Prostate gland (tissue), 2 donors: ENCODE results near the gene PEMT.

ENCODE experiments used
- CTCF ChIP-seq, 4 experiments: fragments of 200-600 bp in 2 of 4; fragments of 450-650 bp in 2 of 4; sonication (generic) in 2 of 4; IDR thresholded peaks; 1 replicate in 3 of 4; 2 replicates in 1 of 4; pipeline ENCODE4 v1.5.1; 2016 to 2019; ENCODE audit warnings: antibody characterized with exemption in 4 of 4, mild to moderate bottlenecking in 2 of 4, moderate library complexity in 2 of 4
- POLR2A ChIP-seq: fragments of 450-650 bp; IDR thresholded peaks from one replicate; pipeline ENCODE4 v1.6.1; 2016; ENCODE audit warnings: antibody characterized with exemption, mild to moderate bottlenecking

DNA sequence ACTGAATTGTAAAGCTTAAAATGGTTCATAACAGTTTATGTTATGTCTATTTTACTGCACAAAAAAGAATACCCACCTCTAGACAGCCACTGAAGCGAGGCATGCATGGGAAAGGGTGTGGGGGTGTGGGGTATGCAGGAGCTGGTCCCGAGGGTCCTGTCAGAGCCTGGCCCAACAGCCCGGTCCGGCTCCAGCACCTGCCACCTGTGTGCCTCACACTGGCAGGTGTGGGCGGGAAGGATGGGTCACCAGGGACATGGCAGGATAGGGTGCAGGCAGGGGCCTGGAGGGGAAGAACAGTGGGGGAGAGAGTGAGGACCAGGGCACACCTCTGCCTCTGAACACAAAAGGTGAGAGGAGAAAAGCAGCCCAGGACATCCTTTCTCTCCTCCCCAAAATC, 72.6 kb downstream of the PEMT start:
- TF ChIP-seq CTCF (IDR thresholded peaks at IDR 0.05), result no peak
- no peak for TF ChIP-seq POLR2A
